H9 (cell line): Measurements from ENCODE around the gene PLA1A. TPM values are rescaled to one million over a fixed set of nuclear protein-coding genes. Genes with fewer than 3 reads are reported as not detected.

Source experiments
- DNase-seq: peaks from one replicate; pipeline ENCODE4 v3.0.0-alpha.2; 2017
- H2AFZ ChIP-seq: one replicate; pipeline ENCODE4 v1.6.1; 2013; ENCODE audit warnings: mild to moderate bottlenecking, low read length, control low read depth, moderate library complexity
- H2AK5ac ChIP-seq: 2 replicates; pipeline ENCODE4 v1.6.1; 2013; ENCODE audit warnings: low read length, control low read depth, mixed read lengths; ENCODE audit not compliant: insufficient read length
- H2BK120ac ChIP-seq: one replicate; pipeline ENCODE4 v1.6.1; 2013; ENCODE audit warnings: low read depth, mild to moderate bottlenecking, low read length, control low read depth, inconsistent platforms; ENCODE audit not compliant: poor library complexity, severe bottlenecking
- H2BK12ac ChIP-seq: 2 replicates; pipeline ENCODE4 v1.6.1; 2013; ENCODE audit warnings: low read length, control low read depth, mixed read lengths, low read depth; ENCODE audit not compliant: insufficient read length
- H2BK15ac ChIP-seq: 2 replicates; pipeline ENCODE4 v1.6.1; 2013; ENCODE audit warnings: low read depth, low read length, control low read depth
- H2BK20ac ChIP-seq: one replicate; pipeline ENCODE4 v1.6.1; 2013; ENCODE audit warnings: low read depth, mild to moderate bottlenecking, low read length, control low read depth, inconsistent platforms; ENCODE audit not compliant: poor library complexity, severe bottlenecking
- H2BK5ac ChIP-seq: 2 replicates; pipeline ENCODE4 v1.6.1; 2013; ENCODE audit warnings: low read length, control low read depth, mixed read lengths; ENCODE audit not compliant: insufficient read length
- H3K14ac ChIP-seq: 2 replicates; pipeline ENCODE4 v1.6.1; 2013; ENCODE audit warnings: low read length, control low read depth; ENCODE audit not compliant: insufficient read depth
- H3K18ac ChIP-seq: 2 replicates; pipeline ENCODE4 v1.6.1; 2013; ENCODE audit warnings: low read depth, mild to moderate bottlenecking, mixed read lengths, low read length, control low read depth; ENCODE audit not compliant: insufficient read length
- H3K23ac ChIP-seq: 2 replicates; pipeline ENCODE4 v1.6.1; 2013; ENCODE audit warnings: low read length, control low read depth, mixed read lengths, low read depth; ENCODE audit not compliant: insufficient read length
- H3K23me2 ChIP-seq: 2 replicates; pipeline ENCODE4 v1.6.1; 2013; ENCODE audit warnings: low read depth, mild to moderate bottlenecking, mixed read lengths, low read length, control low read depth; ENCODE audit not compliant: insufficient read length, poor library complexity, severe bottlenecking
- H3K27ac ChIP-seq: 2 replicates; pipeline ENCODE4 v1.5.1; 2013; ENCODE audit warnings: low read length, control low read depth, mixed read lengths, low read depth; ENCODE audit not compliant: insufficient read length
- H3K27me3 ChIP-seq: 2 replicates; pipeline ENCODE4 v1.6.1; 2013; ENCODE audit warnings: low read length, control low read depth, inconsistent platforms; ENCODE audit not compliant: insufficient read depth
- H3K4ac ChIP-seq: 2 replicates; pipeline ENCODE4 v1.6.1; 2013; ENCODE audit warnings: low read depth, mild to moderate bottlenecking, control low read depth, inconsistent platforms, low read length, moderate library complexity
- H3K4me1 ChIP-seq: 2 replicates; pipeline ENCODE4 v1.6.1; 2013; ENCODE audit warnings: low read length, control low read depth, inconsistent platforms; ENCODE audit not compliant: insufficient read depth
- H3K4me2 ChIP-seq: 2 replicates; pipeline ENCODE4 v1.6.1; 2013; ENCODE audit warnings: low read length, control low read depth, mixed read lengths; ENCODE audit not compliant: insufficient read length, insufficient read depth
- H3K56ac ChIP-seq: 2 replicates; pipeline ENCODE4 v1.6.1; 2013; ENCODE audit warnings: low read depth, mild to moderate bottlenecking, mixed read lengths, low read length, control low read depth; ENCODE audit not compliant: insufficient read length
- H3K79me1 ChIP-seq: 2 replicates; pipeline ENCODE4 v1.6.1; 2013; ENCODE audit warnings: low read depth, mild to moderate bottlenecking, moderate library complexity, low read length, control low read depth, inconsistent platforms; ENCODE audit not compliant: insufficient read depth, poor library complexity, severe bottlenecking
- H3K79me2 ChIP-seq: 2 replicates; pipeline ENCODE4 v1.6.1; 2013; ENCODE audit warnings: low read length, control low read depth, inconsistent platforms; ENCODE audit not compliant: insufficient read depth
- H3K9ac ChIP-seq: 2 replicates; pipeline ENCODE4 v1.6.1; 2013; ENCODE audit warnings: low read length, control low read depth, mixed read lengths; ENCODE audit not compliant: insufficient read length; ENCODE audit errors: extremely low read depth
- H3K9me3 ChIP-seq: one replicate; pipeline ENCODE4 v1.6.1; 2013; ENCODE audit warnings: low read depth, low read length, inconsistent platforms; ENCODE audit not compliant: control insufficient read depth
- H3T11ph ChIP-seq: one replicate; pipeline ENCODE4 v1.6.1; 2013; ENCODE audit warnings: mild to moderate bottlenecking, low read length, control low read depth, inconsistent platforms
- H4K20me1 ChIP-seq: one replicate; pipeline ENCODE4 v1.6.1; 2013; ENCODE audit not compliant: control insufficient read depth, insufficient read length, insufficient read depth
- H4K5ac ChIP-seq: 2 replicates; pipeline ENCODE4 v1.6.1; 2013; ENCODE audit warnings: low read depth, mild to moderate bottlenecking, mixed read lengths, low read length, control low read depth; ENCODE audit not compliant: insufficient read length
- H4K8ac ChIP-seq: replicated peaks from 2 replicates; pipeline ENCODE4 v1.6.1; 2013; ENCODE audit warnings: low read length, control low read depth, mixed read lengths, low read depth; ENCODE audit not compliant: insufficient read length
- H4K91ac ChIP-seq: 2 replicates; pipeline ENCODE4 v1.6.1; 2013; ENCODE audit warnings: low read depth, mild to moderate bottlenecking, moderate library complexity, mixed read lengths, low read length, control low read depth; ENCODE audit not compliant: insufficient read length
- H3K27ac Mint-ChIP-seq, 3 experiments: 2 replicates in 2 of 3; 3 replicates in 1 of 3; pipeline ENCODE4 v1.8.0; 2020 to 2021; ENCODE audit warnings: mixed read lengths in 3 of 3, mild to moderate bottlenecking in 1 of 3, moderate library complexity in 1 of 3
- H3K27me3 Mint-ChIP-seq: 2 replicates; pipeline ENCODE4 v1.8.0; 2021; ENCODE audit warnings: low read depth, mild to moderate bottlenecking, moderate library complexity, mixed read lengths
- H3K36me3 Mint-ChIP-seq, 3 experiments: 2 replicates in 2 of 3; 3 replicates in 1 of 3; pipeline ENCODE4 v1.8.0; 2020 to 2021; ENCODE audit warnings: low read depth in 3 of 3, mixed read lengths in 3 of 3; ENCODE audit not compliant: insufficient read depth in 1 of 3
- H3K4me1 Mint-ChIP-seq, 2 experiments: 2 replicates each; pipeline ENCODE4 v1.8.0; 2020; ENCODE audit warnings: mixed read lengths in 2 of 2
- H3K4me3 Mint-ChIP-seq, 2 experiments: 2 replicates in 1 of 2; 3 replicates in 1 of 2; pipeline ENCODE4 v1.8.0; 2020 to 2021; ENCODE audit warnings: mild to moderate bottlenecking in 2 of 2, mixed read lengths in 2 of 2, moderate library complexity in 1 of 2
- H3K9me3 Mint-ChIP-seq, 2 experiments: 2 replicates in 1 of 2; 3 replicates in 1 of 2; pipeline ENCODE4 v1.8.0; 2020; ENCODE audit warnings: mild to moderate bottlenecking in 2 of 2, mixed read lengths in 2 of 2, moderate library complexity in 1 of 2
- CTCF ChIP-seq: fragments of 200-600 bp; sonication (generic); conservative IDR thresholded peaks from 3 replicates; pipeline ENCODE4 v1.8.0; 2021; ENCODE audit warnings: antibody characterized with exemption, mild to moderate bottlenecking
- WGBS: extraction: QIAGEN DNeasy Blood & Tissue Kit; methylation state at CpG from one replicate; pipeline ENCODE4 v1.1.7; 2013; ENCODE audit warnings: missing lambda C conversion rate, low lambda C conversion rate, mixed read lengths; ENCODE audit not compliant: insufficient read length; ENCODE audit errors: extremely low coverage; 5-methylcytosine and 5-hydroxymethylcytosine counted together
- total RNA-seq: library from RNA; stranded (reverse); gene quantifications from 2 replicates; pipeline ENCODE4 v1.2.1, GENCODE V29; 2021

PLA1A gene
- total RNA-seq, 1 experiment from 2014 or later, result not detected

- Histone ChIP-seq H4K20me1 (no peaks in the 10 kb centered on the region), H2AFZ (no peak overlapping the region), H2BK5ac (no peak overlapping the region), H3K14ac (no peak overlapping the region), H3K4me1 (no peaks in the 10 kb centered on the region), H3T11ph (no peak overlapping the region), H3K23me2 (no peaks in the 10 kb centered on the region), H4K5ac (no peak overlapping the region), H3K18ac (no peak overlapping the region), H3K4ac (no peak overlapping the region), H3K79me1 (no peaks in the 10 kb centered on the region), H2BK120ac (no peak overlapping the region), H3K23ac (no peak overlapping the region), H2BK15ac (no peak overlapping the region), H3K4me2 (no peak overlapping the region), H4K91ac (no peak overlapping the region), H3K9me3 (no peaks in the 10 kb centered on the region), H3K27ac (no peak overlapping the region), H3K27me3 (no peaks in the 10 kb centered on the region), H3K9ac (no peak overlapping the region), H4K8ac (no peak overlapping the region), H3K56ac (no peak overlapping the region), H2BK20ac (no peak overlapping the region), H3K79me2 (no peaks in the 10 kb centered on the region), H2AK5ac (no peak overlapping the region), H2BK12ac (no peak overlapping the region)
- no peak for TF ChIP-seq CTCF
- Mint-ChIP-seq H3K4me1 (peaks cover 20 to 27% of the 10 kb centered on the region in 2 experiments), H3K36me3 (no peaks in the 10 kb centered on the region), H3K27me3 (peaks cover 4% of the 10 kb centered on the region), H3K9me3 (no peaks in the 10 kb centered on the region; a peak in 1 of 5 replicates), H3K27ac (no peak overlapping the region), H3K4me3 (no peak overlapping the region)
- no CpG with 5 or more reads among the region's 4 CpGs for WGBS
- no peak for DNase-seq
Observed at GRCh38 chr3:119628390-119628789, 30.7 kb downstream of the PLA1A start.
